CD8-positive, alpha-beta memory T cell (primary cell): ENCODE results near the gene SLC7A14. TPM values are rescaled to one million over a fixed set of nuclear protein-coding genes. Genes with fewer than 3 reads are reported as not detected.
A peak's percentile ranks its signal among the peaks of the same experiment; 100 is the strongest.

Experiments
- CTCF ChIA-PET: fragments of 350-600 bp; sonication (Branson Sonifier 250); formaldehyde crosslinking; loops from one replicate; lab custom pipeline; 2021; ENCODE audit warnings: antibody characterized with exemption; lab: Charles Lee
- POLR2A ChIA-PET: fragments of 350-600 bp; sonication (Branson Sonifier 250); formaldehyde crosslinking; loops from one replicate; lab custom pipeline; 2021; ENCODE audit warnings: antibody characterized with exemption; lab: Charles Lee
- DNase-seq, 5 donors: peaks; one replicate each; pipeline versions ENCODE4 v3.0.0 to v3.0.0-alpha.2; 2020 to 2022; ENCODE audit warnings: mixed read lengths in 1 of 5
- H3K27ac ChIP-seq: one replicate; pipeline ENCODE4 v1.7.0; 2013; ENCODE audit warnings: low read depth, mild to moderate bottlenecking, low read length, moderate library complexity
- H3K27me3 ChIP-seq: 2 replicates; pipeline ENCODE4 v1.7.0; 2013; ENCODE audit warnings: low read length, mild to moderate bottlenecking; ENCODE audit not compliant: insufficient read depth, poor library complexity, severe bottlenecking
- H3K36me3 ChIP-seq: 2 replicates; pipeline ENCODE4 v1.7.0; 2013; ENCODE audit warnings: mild to moderate bottlenecking, low read length, moderate library complexity; ENCODE audit not compliant: insufficient read depth
- H3K4me1 ChIP-seq: 2 replicates; pipeline ENCODE4 v1.7.0; 2013; ENCODE audit warnings: mild to moderate bottlenecking, low read length, moderate library complexity; ENCODE audit not compliant: insufficient read depth
- H3K4me3 ChIP-seq: 2 replicates; pipeline ENCODE4 v1.7.0; 2013; ENCODE audit warnings: mild to moderate bottlenecking, low read length
- H3K9me3 ChIP-seq: 2 replicates; pipeline ENCODE4 v1.7.0; 2013; ENCODE audit warnings: mild to moderate bottlenecking, low read length
- H3K27ac Mint-ChIP-seq, 8 donors: one replicate each; pipeline ENCODE4 v1.8.0; 2020 to 2021; ENCODE audit warnings: mixed read lengths in 8 of 8, mild to moderate bottlenecking in 6 of 8, inconsistent platforms in 3 of 8, moderate library complexity in 3 of 8
- H3K27me3 Mint-ChIP-seq, 2 donors: one replicate each; pipeline ENCODE4 v1.8.0; 2020 to 2021; ENCODE audit warnings: mixed read lengths in 2 of 2, mild to moderate bottlenecking in 1 of 2, moderate library complexity in 1 of 2
- H3K36me3 Mint-ChIP-seq, 3 donors: one replicate each; pipeline ENCODE4 v1.8.0; 2020 to 2021; ENCODE audit warnings: mixed read lengths in 3 of 3, inconsistent platforms in 1 of 3, mild to moderate bottlenecking in 1 of 3
- H3K4me1 Mint-ChIP-seq, 3 donors: one replicate each; pipeline ENCODE4 v1.8.0; 2020 to 2021; ENCODE audit warnings: mixed read lengths in 3 of 3, inconsistent platforms in 1 of 3, mild to moderate bottlenecking in 1 of 3
- H3K4me3 Mint-ChIP-seq, 7 donors: one replicate each; pipeline ENCODE4 v1.8.0; 2020 to 2021; ENCODE audit warnings: mixed read lengths in 7 of 7, mild to moderate bottlenecking in 6 of 7, moderate library complexity in 4 of 7, inconsistent platforms in 2 of 7
- H3K9me3 Mint-ChIP-seq, 5 donors: one replicate each; pipeline ENCODE4 v1.8.0; 2020 to 2022; ENCODE audit warnings: mixed read lengths in 5 of 5, mild to moderate bottlenecking in 3 of 5, moderate library complexity in 2 of 5, inconsistent platforms in 1 of 5
- polyA plus RNA-seq: library from polyadenylated mRNA; unstranded; fragments of 300-500 nt; fragmentation: Illumina TruSeq; gene quantifications from one replicate; pipeline ENCODE4 v1.2.3, GENCODE V29; 2021
- total RNA-seq, 2 experiments: library from RNA; stranded (reverse); gene quantifications; one replicate each; pipeline ENCODE4 v1.2.3, GENCODE V29; 2021

Gene SLC7A14
- total and polyA plus RNA-seq, 3 experiments from 2014 or later, result not detected

DNA sequence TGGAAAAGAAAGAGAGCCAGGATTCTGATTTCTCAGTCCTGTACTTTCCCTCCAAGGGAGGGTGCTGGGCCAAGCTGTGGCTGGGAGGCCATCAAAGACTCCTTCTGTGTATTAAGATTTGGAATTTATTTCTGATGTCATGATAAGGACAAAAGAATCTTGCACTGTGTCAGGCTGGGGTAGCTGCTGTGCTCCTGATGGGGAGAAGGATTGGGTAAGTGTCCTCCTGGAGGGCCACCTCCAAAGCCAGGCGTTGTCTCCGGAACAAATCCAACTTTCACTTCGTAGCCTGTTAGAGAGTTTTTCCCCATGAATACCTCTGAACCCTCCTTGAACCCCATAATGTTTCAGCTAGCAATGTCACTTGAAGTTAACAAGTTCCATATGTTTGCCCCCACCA lies 137.3 kb downstream of the SLC7A14 start:
- H3K36me3 Mint-ChIP-seq, result no peaks in the 10 kb centered on the region
- H3K36me3 ChIP-seq, result no peaks in the 10 kb centered on the region
- no peaks in the 10 kb centered on the region for H3K9me3 Mint-ChIP-seq
- no peak overlapping the region for H3K4me3 Mint-ChIP-seq
- no peaks in the 10 kb centered on the region for H3K27me3 ChIP-seq
- H3K27ac ChIP-seq, result no peak overlapping the region
- no peaks in the 10 kb centered on the region for H3K4me1 ChIP-seq
- no peak overlapping the region for H3K27ac Mint-ChIP-seq
- POLR2A ChIA-PET, result no interaction called here
- H3K4me3 ChIP-seq, result no peak overlapping the region
- H3K27me3 Mint-ChIP-seq, result peaks cover 3 to 10% of the 10 kb centered on the region in 2 donors
- DNase-seq, result no peak
- H3K4me1 Mint-ChIP-seq, result no peaks in the 10 kb centered on the region
- CTCF ChIA-PET, result no interaction called here
- no peaks in the 10 kb centered on the region for H3K9me3 ChIP-seq

DNA sequence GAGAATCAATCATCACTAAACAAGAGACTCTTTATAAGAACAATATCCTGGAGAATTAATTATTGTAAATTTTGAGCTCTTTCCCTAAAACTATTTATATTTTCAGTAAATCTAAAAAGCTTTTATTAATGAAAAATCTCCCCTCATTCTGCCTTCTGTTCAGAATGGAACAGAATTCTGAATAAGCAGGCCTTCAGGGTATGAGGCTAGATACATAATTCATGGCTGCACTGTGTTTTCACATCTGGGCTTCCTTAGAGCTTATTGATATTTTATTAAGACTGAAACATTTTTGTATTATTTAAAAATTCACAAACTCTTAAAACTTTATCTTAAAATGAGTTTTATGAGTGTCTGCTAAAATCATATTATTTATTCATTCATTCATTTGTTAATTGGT lies 142.4 kb downstream of the SLC7A14 start:
- Histone ChIP-seq H3K27ac (no peak overlapping the region), H3K9me3 (no peaks in the 10 kb centered on the region), H3K4me3 (no peak overlapping the region), H3K36me3 (no peaks in the 10 kb centered on the region), H3K27me3 (no peaks in the 10 kb centered on the region), H3K4me1 (no peaks in the 10 kb centered on the region)
- Mint-ChIP-seq H3K4me3 (no peak overlapping the region), H3K9me3 (no peaks in the 10 kb centered on the region), H3K27me3 (peaks cover 11 to 47% of the 10 kb centered on the region in 2 donors), H3K27ac (no peak overlapping the region), H3K36me3 (peaks cover 0 to 2% (median 0%) of the 10 kb centered on the region in 3 donors), H3K4me1 (no peaks in the 10 kb centered on the region)
- ChIA-PET POLR2A (no interaction called here), CTCF (no interaction called here)
- no peak for DNase-seq

DNA sequence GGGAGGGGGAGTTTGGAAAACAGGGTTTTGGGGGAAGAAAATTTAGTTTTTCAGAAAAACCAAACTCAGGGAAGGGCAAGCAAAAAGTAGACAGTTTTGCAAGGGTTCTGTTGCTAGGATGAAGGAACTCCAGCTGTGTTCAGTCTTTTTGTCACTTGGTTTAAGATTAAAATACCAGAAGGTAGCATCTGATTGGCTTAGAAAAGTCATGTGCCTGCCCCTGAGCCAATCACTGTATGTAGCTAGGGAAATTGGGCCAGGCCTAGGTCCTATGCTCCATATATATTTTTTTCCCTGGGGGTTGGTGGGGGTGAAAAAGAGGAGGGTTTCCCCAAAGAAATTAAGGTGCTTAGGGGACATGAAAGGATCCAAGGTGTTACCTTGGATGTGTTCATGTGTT lies 142.9 kb downstream of the SLC7A14 start:
- POLR2A ChIA-PET, result no interaction called here

DNA sequence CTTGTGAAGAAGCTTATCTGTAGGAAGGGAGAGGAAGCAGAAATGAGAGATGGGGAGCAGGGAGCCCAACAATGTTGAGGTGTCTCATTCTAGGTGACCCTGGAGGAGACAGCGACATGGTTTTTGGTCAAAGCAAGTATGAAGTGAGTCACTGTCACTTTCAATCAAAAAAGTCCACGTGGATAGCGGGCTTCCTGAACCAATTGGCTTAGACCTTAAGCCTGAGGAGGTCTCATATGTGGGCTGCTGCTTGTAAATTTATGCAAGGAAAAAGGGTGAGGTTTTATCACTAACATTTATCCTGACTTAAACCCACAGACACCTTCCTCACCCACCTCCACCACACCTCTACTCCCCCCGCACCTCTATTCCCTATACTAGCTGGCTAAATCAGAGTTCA lies 144.5 kb downstream of the SLC7A14 start:
- Histone ChIP-seq H3K9me3 (no peaks in the 10 kb centered on the region), H3K27me3 (no peaks in the 10 kb centered on the region), H3K36me3 (no peaks in the 10 kb centered on the region), H3K4me3 (no peak overlapping the region), H3K27ac (no peak overlapping the region), H3K4me1 (no peaks in the 10 kb centered on the region)
- Mint-ChIP-seq H3K9me3 (no peaks in the 10 kb centered on the region), H3K27me3 (peaks cover 18 to 54% of the 10 kb centered on the region in 2 donors), H3K27ac (no peak overlapping the region), H3K4me1 (no peaks in the 10 kb centered on the region), H3K36me3 (peaks cover 0 to 3% (median 0%) of the 10 kb centered on the region in 3 donors), H3K4me3 (no peak overlapping the region)
- ChIA-PET CTCF (no interaction called here), POLR2A (no interaction called here)
- DNase-seq, result no peak

More for the DNA sequence above, 142.9 kb downstream of the SLC7A14 start:
- DNase-seq, result no peak
- peaks cover 14 to 47% of the 10 kb centered on the region in 2 donors for H3K27me3 Mint-ChIP-seq
- no peaks in the 10 kb centered on the region for H3K4me1 ChIP-seq
- no peaks in the 10 kb centered on the region for H3K4me1 Mint-ChIP-seq
- H3K36me3 ChIP-seq, result no peaks in the 10 kb centered on the region
- peaks cover 0 to 2% (median 0%) of the 10 kb centered on the region in 3 donors for H3K36me3 Mint-ChIP-seq
- no peak overlapping the region for H3K27ac Mint-ChIP-seq
- H3K9me3 ChIP-seq, result no peaks in the 10 kb centered on the region
- no peak overlapping the region for H3K4me3 ChIP-seq
- no peak overlapping the region for H3K27ac ChIP-seq
- H3K4me3 Mint-ChIP-seq, result no peak overlapping the region
- H3K27me3 ChIP-seq, result no peaks in the 10 kb centered on the region
- no peaks in the 10 kb centered on the region for H3K9me3 Mint-ChIP-seq
- CTCF ChIA-PET, result no interaction called here

DNA sequence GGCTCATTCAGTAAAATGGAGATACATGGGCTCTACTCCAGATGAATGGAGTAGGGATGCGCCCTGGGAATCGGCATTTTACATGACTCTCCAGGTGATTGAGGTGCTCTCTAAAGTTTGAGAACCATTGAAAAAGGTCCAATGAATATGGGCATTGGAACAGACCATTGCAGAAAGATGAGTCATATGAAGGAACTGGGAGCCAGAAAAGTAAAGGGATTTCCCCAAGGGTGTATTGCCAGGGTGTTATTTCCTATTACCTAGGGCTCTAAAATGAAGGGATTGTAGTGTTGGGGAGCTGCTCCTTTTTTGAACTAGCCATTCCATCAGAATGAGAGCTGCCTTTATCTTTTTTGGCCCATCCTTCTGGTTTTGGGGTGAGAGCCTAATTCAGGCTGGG lies 145.5 kb downstream of the SLC7A14 start:
- Histone ChIP-seq H3K27ac (no peak overlapping the region), H3K27me3 (no peaks in the 10 kb centered on the region), H3K4me3 (no peak overlapping the region), H3K9me3 (no peaks in the 10 kb centered on the region), H3K4me1 (no peaks in the 10 kb centered on the region), H3K36me3 (no peaks in the 10 kb centered on the region)
- Mint-ChIP-seq H3K27ac (no peak overlapping the region), H3K9me3 (no peaks in the 10 kb centered on the region), H3K4me1 (no peaks in the 10 kb centered on the region), H3K4me3 (no peak overlapping the region), H3K27me3 (peaks cover 18 to 53% of the 10 kb centered on the region in 2 donors), H3K36me3 (peaks cover 0 to 3% (median 0%) of the 10 kb centered on the region in 3 donors)
- CTCF ChIA-PET, result no interaction called here
- DNase-seq, result no peak
- POLR2A ChIA-PET, result no interaction called here

DNA sequence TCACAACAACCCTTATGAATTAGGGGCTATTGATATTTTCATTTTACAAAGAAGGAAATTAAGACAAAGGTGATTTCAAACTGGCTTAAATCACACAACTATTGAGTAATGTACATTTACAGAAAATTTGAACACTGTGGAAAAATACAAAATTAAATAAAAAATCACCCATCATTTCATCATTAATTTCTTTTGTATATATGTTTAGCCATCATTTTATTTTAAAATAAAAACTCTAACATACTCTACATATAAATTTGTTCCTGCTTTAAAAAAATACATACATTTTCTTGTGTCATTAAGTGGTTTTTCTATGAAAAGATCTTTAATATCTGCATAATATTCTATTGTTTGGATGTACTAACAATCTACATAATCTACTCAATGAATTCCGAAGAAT lies 147.0 kb downstream of the SLC7A14 start:
- CTCF ChIA-PET, result no interaction called here
- Histone ChIP-seq H3K27ac (no peak overlapping the region), H3K4me1 (no peaks in the 10 kb centered on the region), H3K36me3 (no peaks in the 10 kb centered on the region), H3K9me3 (no peaks in the 10 kb centered on the region), H3K27me3 (no peaks in the 10 kb centered on the region), H3K4me3 (no peak overlapping the region)
- Mint-ChIP-seq H3K27me3 (peaks cover 18 to 48% of the 10 kb centered on the region in 2 donors), H3K4me3 (no peak overlapping the region), H3K9me3 (no peaks in the 10 kb centered on the region), H3K36me3 (peaks cover 0 to 3% (median 0%) of the 10 kb centered on the region in 3 donors), H3K4me1 (no peaks in the 10 kb centered on the region), H3K27ac (no peak overlapping the region)
- no peak for DNase-seq
- POLR2A ChIA-PET, result no interaction called here

DNA sequence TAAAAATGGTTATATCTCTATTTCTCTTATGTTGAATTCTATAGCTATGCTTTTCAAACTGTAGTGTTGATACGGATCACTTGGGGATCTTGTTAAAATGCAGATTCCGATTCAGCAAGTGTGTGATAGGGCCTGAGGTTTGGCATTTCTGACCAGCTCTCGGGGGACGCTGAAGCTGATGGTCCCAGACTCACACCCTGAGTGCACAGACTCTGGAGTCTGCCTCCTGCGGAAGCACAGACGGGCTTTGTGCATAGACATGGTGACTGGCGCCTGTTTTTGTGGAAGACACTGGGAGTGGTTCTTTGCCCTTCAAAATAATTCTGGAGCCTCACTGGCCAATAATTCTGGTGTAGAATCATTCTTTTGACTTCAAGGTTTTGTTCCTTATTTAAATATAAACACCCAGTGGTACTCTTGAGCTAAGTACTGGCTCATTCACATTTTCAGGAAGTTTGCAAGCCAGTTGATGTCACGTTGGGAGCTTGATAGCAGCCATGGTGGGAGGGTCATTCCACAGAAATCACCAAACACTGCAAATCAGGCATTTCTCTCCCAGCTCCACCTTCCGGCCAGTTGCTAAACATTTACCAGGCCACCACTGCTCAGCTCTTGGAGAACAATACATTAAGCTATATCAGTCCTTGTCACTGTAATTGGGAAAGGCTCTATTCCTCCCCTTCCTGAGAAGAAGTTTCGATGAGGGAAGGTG lies 148.0 kb downstream of the SLC7A14 start:
- CTCF ChIA-PET, result no interaction called here

DNA sequence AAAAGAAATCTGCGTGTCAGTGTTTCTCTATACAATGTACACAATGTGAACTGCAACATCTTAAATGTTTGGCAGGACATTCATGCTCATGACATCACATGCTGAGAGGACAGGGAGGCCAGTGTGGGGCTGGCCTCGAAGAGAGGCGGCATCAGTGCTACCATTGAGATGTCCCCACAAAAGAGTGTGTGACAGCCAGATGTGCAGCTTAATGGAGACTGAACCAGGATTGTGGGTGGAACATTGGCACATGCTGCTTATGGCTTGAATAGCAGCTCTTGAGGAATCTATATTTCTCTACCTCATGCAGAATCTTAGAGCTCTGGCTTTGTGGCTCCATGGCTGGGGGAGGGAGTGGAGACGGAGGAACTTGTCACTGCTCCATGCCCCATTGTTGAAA lies 148.7 kb downstream of the SLC7A14 start:
- Mint-ChIP-seq H3K4me1 (no peaks in the 10 kb centered on the region), H3K27me3 (peaks cover 18 to 39% of the 10 kb centered on the region in 2 donors), H3K9me3 (no peaks in the 10 kb centered on the region), H3K27ac (no peak overlapping the region), H3K36me3 (peaks cover 0 to 2% (median 0%) of the 10 kb centered on the region in 3 donors), H3K4me3 (no peak overlapping the region)
- Histone ChIP-seq H3K27me3 (no peaks in the 10 kb centered on the region), H3K9me3 (no peaks in the 10 kb centered on the region), H3K27ac (no peak overlapping the region), H3K4me3 (no peak overlapping the region), H3K4me1 (no peaks in the 10 kb centered on the region), H3K36me3 (no peaks in the 10 kb centered on the region)
- no peak for DNase-seq
- ChIA-PET POLR2A (no interaction called here), CTCF (no interaction called here)

More for the DNA sequence above, 148.0 kb downstream of the SLC7A14 start:
- Histone ChIP-seq H3K4me1 (no peaks in the 10 kb centered on the region), H3K27me3 (no peaks in the 10 kb centered on the region), H3K4me3 (no peak overlapping the region), H3K36me3 (no peaks in the 10 kb centered on the region), H3K9me3 (no peaks in the 10 kb centered on the region), H3K27ac (no peak overlapping the region)
- Mint-ChIP-seq H3K27me3 (peaks cover 18 to 45% of the 10 kb centered on the region in 2 donors), H3K36me3 (peaks cover 0 to 3% (median 0%) of the 10 kb centered on the region in 3 donors), H3K9me3 (no peaks in the 10 kb centered on the region), H3K27ac (peak overlapping the region in 1 of 8 donors; percentile 7), H3K4me1 (no peaks in the 10 kb centered on the region), H3K4me3 (no peak overlapping the region)
- POLR2A ChIA-PET, result no interaction called here
- no peak for DNase-seq
